Stomach (tissue), 4 donors: ENCODE data around the gene MINAR1.

Source experiments
- CTCF ChIP-seq, 7 experiments: fragments of 450-650 bp in 4 of 7; fragments of 200-600 bp in 3 of 7; sonication (generic) in 3 of 7; IDR thresholded peaks; one replicate each; pipeline ENCODE4 v1.5.1; 2016 to 2019; ENCODE audit warnings: antibody characterized with exemption in 7 of 7, control low read depth in 2 of 7, mild to moderate bottlenecking in 1 of 7
- EP300 ChIP-seq: sonication (generic); formaldehyde crosslinking; IDR thresholded peaks from one replicate; pipeline ENCODE4 v1.6.1; 2017; ENCODE audit warnings: antibody characterized with exemption
- POLR2A ChIP-seq, 4 donors: fragments of 450-650 bp; IDR thresholded peaks; one replicate each; pipeline ENCODE4 v1.6.1; 2016; ENCODE audit warnings: antibody characterized with exemption in 4 of 4, control low read depth in 2 of 4, mild to moderate bottlenecking in 1 of 4, moderate library complexity in 1 of 4
- POLR2AphosphoS5 ChIP-seq, 3 donors: sonication (generic); formaldehyde crosslinking; IDR thresholded peaks; one replicate each; pipeline ENCODE4 v1.6.1; 2016; ENCODE audit warnings: antibody characterized with exemption in 3 of 3

GRCh38 chr15:79467865-79468586 lies 35.9 kb downstream of the MINAR1 start:
- TF ChIP-seq CTCF (IDR thresholded peaks at IDR 0.05), result no peak
- no peak for TF ChIP-seq POLR2A (IDR thresholded peaks at IDR 0.05)
- no peak for TF ChIP-seq POLR2AphosphoS5 (IDR thresholded peaks at IDR 0.05)
- no peak for TF ChIP-seq EP300
